CD4-positive, alpha-beta T cell (primary cell): ENCODE data around the gene DACT2. TPM values are rescaled to one million over a fixed set of nuclear protein-coding genes. Genes with fewer than 3 reads are reported as not detected.

Experiments used
- ATAC-seq: fragments of 200-7000 bp; cut with Tn5 transposase; one replicate; pipeline ENCODE4 v1.10.0; 2022; ENCODE audit warnings: mild to moderate bottlenecking; ENCODE audit not compliant: poor library complexity
- CTCF ChIA-PET: fragments of 350-600 bp; sonication (Branson Sonifier 250); formaldehyde crosslinking; loops from one replicate; lab custom pipeline; 2021; ENCODE audit warnings: antibody characterized with exemption, inconsistent platforms; lab: Charles Lee
- POLR2A ChIA-PET: fragments of 350-600 bp; sonication (Branson Sonifier 250); formaldehyde crosslinking; loops from one replicate; lab custom pipeline; 2021; ENCODE audit warnings: antibody characterized with exemption, inconsistent platforms; lab: Charles Lee
- DNase-seq, 14 experiments: peaks; one replicate each; pipeline ENCODE4 v3.0.0-alpha.2; 2013 to 2020; ENCODE audit warnings: mixed read lengths in 2 of 14
- H3K27ac ChIP-seq, 2 donors: one replicate each; pipeline versions ENCODE4 v1.5.1 to v1.7.0; 2013; ENCODE audit warnings: low read length in 2 of 2, low read depth in 1 of 2, mild to moderate bottlenecking in 1 of 2
- H3K27me3 ChIP-seq, 2 experiments: 1 replicate in 1 of 2; 2 replicates in 1 of 2; pipeline versions ENCODE4 v1.6.1 to v1.7.0; 2013; ENCODE audit warnings: low read length in 2 of 2, control low read depth in 1 of 2, mild to moderate bottlenecking in 1 of 2, moderate library complexity in 1 of 2; ENCODE audit not compliant: insufficient read depth in 2 of 2, control insufficient read depth in 1 of 2
- H3K36me3 ChIP-seq: one replicate; pipeline ENCODE4 v1.6.1; 2013; ENCODE audit warnings: low read length, control low read depth; ENCODE audit not compliant: insufficient read depth
- H3K4me1 ChIP-seq: one replicate; pipeline ENCODE4 v1.6.1; 2013; ENCODE audit warnings: low read length, control low read depth; ENCODE audit not compliant: insufficient read depth
- H3K4me3 ChIP-seq: one replicate; pipeline ENCODE4 v1.5.1; 2013; ENCODE audit warnings: mild to moderate bottlenecking, low read length, moderate library complexity
- H3K9me3 ChIP-seq, 2 experiments: 1 replicate in 1 of 2; 2 replicates in 1 of 2; pipeline versions ENCODE4 v1.6.1 to v1.7.0; 2013; ENCODE audit warnings: low read length in 2 of 2, mild to moderate bottlenecking in 2 of 2, control low read depth in 1 of 2, moderate library complexity in 1 of 2; ENCODE audit not compliant: control insufficient read depth in 1 of 2, insufficient read depth in 1 of 2
- H3K27ac Mint-ChIP-seq: one replicate; pipeline ENCODE4 v1.8.0; 2020; ENCODE audit warnings: mixed read lengths
- H3K27me3 Mint-ChIP-seq: one replicate; pipeline ENCODE4 v1.8.0; 2021; ENCODE audit warnings: mixed read lengths
- H3K36me3 Mint-ChIP-seq: one replicate; pipeline ENCODE4 v1.8.0; 2021; ENCODE audit warnings: low read depth, mixed read lengths
- H3K4me1 Mint-ChIP-seq: one replicate; pipeline ENCODE4 v1.8.0; 2021; ENCODE audit warnings: low read depth, mixed read lengths
- H3K4me3 Mint-ChIP-seq: one replicate; pipeline ENCODE4 v1.8.0; 2020; ENCODE audit warnings: mild to moderate bottlenecking, mixed read lengths
- H3K9me3 Mint-ChIP-seq: one replicate; pipeline ENCODE4 v1.8.0; 2020; ENCODE audit warnings: mixed read lengths
- intact Hi-C, 2 experiments: fragments of 100-400 bp; cut with DNase I in 1 of 2; cut with micrococcal nuclease in 1 of 2; formaldehyde crosslinking; loops; one replicate each; pipeline versions ENCODE4 v1.15.1 to v1.9.0; 2023 to 2025; cut with DNase I, micrococcal nuclease
- total RNA-seq, 174 experiments: library from RNA in 2 of 174; stranded (reverse) in 2 of 174; gene quantifications; one replicate each; pipeline ENCODE4 v1.2.3 and lab custom pipeline; 2021 to 2026
- TF ChIP-seq, protein P1 (sequence below): fragments of 200-600 bp; IDR thresholded peaks from one replicate; pipeline ENCODE4 v1.8.0; 2022; ENCODE audit warnings: antibody characterized with exemption, mild to moderate bottlenecking

The DACT2 gene
- total RNA-seq, 2 experiments from 2014 or later, result not detected

DNA sequence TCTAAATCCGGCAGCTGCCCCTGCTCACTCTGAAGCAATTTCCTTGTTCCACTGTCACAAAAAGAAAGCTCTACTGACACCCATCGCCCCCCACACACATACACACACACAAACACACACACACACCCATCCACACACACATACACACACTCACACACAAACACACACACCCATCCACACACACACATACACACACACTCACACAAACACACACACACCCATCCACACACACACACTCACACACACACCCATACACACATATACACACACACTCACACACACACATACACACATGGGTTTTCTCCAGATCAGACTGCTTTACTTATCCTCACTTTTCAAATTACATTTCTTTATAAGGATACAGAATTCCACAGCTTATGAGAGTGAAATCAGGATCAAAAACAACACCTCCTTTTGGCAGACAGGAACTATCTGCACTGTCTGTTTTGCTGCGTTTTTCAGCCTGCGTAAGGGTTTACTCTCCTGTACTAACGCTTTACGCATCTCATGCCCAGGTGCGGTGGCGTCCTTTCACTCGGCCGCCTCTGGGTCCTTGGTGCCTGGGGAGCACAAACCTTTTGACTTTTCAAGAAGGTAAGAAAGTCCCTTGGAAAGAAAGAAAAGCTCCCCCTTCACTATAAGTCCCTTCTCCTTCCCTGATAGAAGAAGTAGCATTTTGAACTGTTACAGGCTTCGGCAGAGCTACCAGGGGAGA lies 8.0 kb downstream of the DACT2 start:
- CTCF ChIA-PET, result no interaction called here
- ATAC-seq (no peak), DNase-seq (no peak)
- Mint-ChIP-seq H3K36me3 (no peaks in the 10 kb centered on the region), H3K4me1 (no peaks in the 10 kb centered on the region), H3K9me3 (no peaks in the 10 kb centered on the region), H3K4me3 (no peak overlapping the region), H3K27ac (no peak overlapping the region), H3K27me3 (peaks cover 34% of the 10 kb centered on the region)
- TF ChIP-seq, protein P1, sequence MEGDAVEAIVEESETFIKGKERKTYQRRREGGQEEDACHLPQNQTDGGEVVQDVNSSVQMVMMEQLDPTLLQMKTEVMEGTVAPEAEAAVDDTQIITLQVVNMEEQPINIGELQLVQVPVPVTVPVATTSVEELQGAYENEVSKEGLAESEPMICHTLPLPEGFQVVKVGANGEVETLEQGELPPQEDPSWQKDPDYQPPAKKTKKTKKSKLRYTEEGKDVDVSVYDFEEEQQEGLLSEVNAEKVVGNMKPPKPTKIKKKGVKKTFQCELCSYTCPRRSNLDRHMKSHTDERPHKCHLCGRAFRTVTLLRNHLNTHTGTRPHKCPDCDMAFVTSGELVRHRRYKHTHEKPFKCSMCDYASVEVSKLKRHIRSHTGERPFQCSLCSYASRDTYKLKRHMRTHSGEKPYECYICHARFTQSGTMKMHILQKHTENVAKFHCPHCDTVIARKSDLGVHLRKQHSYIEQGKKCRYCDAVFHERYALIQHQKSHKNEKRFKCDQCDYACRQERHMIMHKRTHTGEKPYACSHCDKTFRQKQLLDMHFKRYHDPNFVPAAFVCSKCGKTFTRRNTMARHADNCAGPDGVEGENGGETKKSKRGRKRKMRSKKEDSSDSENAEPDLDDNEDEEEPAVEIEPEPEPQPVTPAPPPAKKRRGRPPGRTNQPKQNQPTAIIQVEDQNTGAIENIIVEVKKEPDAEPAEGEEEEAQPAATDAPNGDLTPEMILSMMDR, result no peak
- intact Hi-C loops, result no loop called here
- Histone ChIP-seq H3K9me3 (peaks cover 0 to 21% of the 10 kb centered on the region in 2 experiments), H3K36me3 (no peaks in the 10 kb centered on the region), H3K27ac (no peak overlapping the region), H3K4me1 (no peaks in the 10 kb centered on the region), H3K4me3 (no peak overlapping the region), H3K27me3 (peaks cover 0 to 10% of the 10 kb centered on the region in 2 experiments)
- POLR2A ChIA-PET, result no interaction called here

DNA sequence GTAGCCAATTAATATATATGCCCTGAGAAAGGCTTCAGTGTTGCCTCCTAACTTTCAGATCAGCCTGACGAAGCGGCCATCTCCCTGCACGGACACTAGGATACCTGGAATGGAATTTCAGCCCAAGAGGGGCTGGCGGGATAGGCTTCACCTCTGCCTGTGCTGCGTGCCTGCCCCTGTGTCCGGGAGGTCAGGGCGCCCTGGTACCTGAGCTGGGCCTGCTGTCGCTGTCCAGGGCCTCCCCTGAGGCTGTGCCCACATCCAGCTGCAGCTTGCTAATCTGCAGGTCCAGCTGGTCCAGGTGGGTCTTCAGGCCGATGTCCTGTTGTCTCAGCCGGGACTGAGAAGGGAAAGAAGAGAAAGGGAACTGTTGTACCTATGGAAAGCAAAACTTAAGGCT lies 8.6 kb downstream of the DACT2 start:
- Mint-ChIP-seq H3K36me3 (no peaks in the 10 kb centered on the region), H3K9me3 (no peaks in the 10 kb centered on the region), H3K27me3 (peaks cover 33% of the 10 kb centered on the region), H3K27ac (no peak overlapping the region), H3K4me1 (no peaks in the 10 kb centered on the region), H3K4me3 (no peak overlapping the region)
- intact Hi-C loops, result no loop called here
- TF ChIP-seq, protein P1, result no peak
- H3K9me3 ChIP-seq, result peaks cover 0 to 21% of the 10 kb centered on the region in 2 experiments
- H3K4me1 ChIP-seq, result no peaks in the 10 kb centered on the region
- H3K27ac ChIP-seq, result no peak overlapping the region
- ChIA-PET POLR2A (no interaction called here), CTCF (no interaction called here)
- H3K36me3 ChIP-seq, result no peaks in the 10 kb centered on the region
- no peak overlapping the region for H3K4me3 ChIP-seq
- DNase-seq (no peak), ATAC-seq (no peak)
- peaks cover 0 to 10% of the 10 kb centered on the region in 2 experiments for H3K27me3 ChIP-seq

DNA sequence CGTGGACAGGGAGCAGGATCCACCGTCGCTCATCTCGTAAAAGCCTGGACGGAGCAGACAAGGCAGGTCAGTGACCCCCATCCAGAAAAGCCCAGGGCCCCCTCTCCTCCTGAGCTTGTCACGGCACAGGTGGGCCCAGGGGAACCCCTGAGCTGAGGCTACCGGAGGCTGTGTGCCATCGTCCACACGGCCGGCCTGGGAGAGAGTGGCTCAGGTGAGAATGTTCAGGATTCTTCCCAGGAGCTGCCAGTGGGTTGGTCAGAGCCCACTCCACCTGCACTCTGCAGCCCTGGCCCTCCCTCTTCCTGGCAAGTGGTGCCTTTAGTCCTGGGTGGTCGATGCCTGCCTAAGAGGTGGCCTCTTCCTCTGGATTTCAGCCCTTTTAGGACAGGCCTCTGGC lies 9.2 kb downstream of the DACT2 start:
- Histone ChIP-seq H3K4me1 (no peaks in the 10 kb centered on the region), H3K27me3 (peaks cover 0 to 10% of the 10 kb centered on the region in 2 experiments), H3K36me3 (no peaks in the 10 kb centered on the region), H3K4me3 (no peak overlapping the region), H3K9me3 (peaks cover 0 to 21% of the 10 kb centered on the region in 2 experiments), H3K27ac (no peak overlapping the region)
- Mint-ChIP-seq H3K4me1 (no peaks in the 10 kb centered on the region), H3K36me3 (no peaks in the 10 kb centered on the region), H3K4me3 (no peak overlapping the region), H3K27me3 (peaks cover 28% of the 10 kb centered on the region), H3K27ac (no peak overlapping the region), H3K9me3 (no peaks in the 10 kb centered on the region)
- POLR2A ChIA-PET, result no interaction called here
- intact Hi-C loops, result no loop called here
- CTCF ChIA-PET, result no interaction called here
- ATAC-seq (no peak), DNase-seq (no peak)
- TF ChIP-seq, protein P1, result no peak
